Caco-2 (cell line): ENCODE data around the gene TTC21B. TPM values are rescaled to one million over a fixed set of nuclear protein-coding genes. Genes with fewer than 3 reads are reported as not detected.

Experiments
- BruUV-seq: library from RNA; stranded (reverse); fragments of 400-500 nt; replicated peaks from 2 replicates; lab custom pipeline; 2021; lab: Mats Ljungman, UMichigan
- CTCF ChIA-PET: fragments of 300-600 bp; sonication (Branson Sonifier 250); formaldehyde crosslinking; loops from one replicate; lab custom pipeline; 2022; ENCODE audit warnings: antibody characterized with exemption; lab: Charles Lee
- POLR2A ChIA-PET: fragments of 300-600 bp; sonication (Branson Sonifier 250); formaldehyde crosslinking; loops from one replicate; lab custom pipeline; 2022; ENCODE audit warnings: antibody characterized with exemption; lab: Charles Lee
- DNase-seq, 2 experiments: peaks; one replicate each; pipeline versions ENCODE4 v3.0.0 to v3.0.0-alpha.2; 2020 to 2022
- H3K27me3 ChIP-seq: replicated peaks from 2 replicates; pipeline ENCODE4 v1.6.0; 2011; ENCODE audit warnings: low read length; ENCODE audit not compliant: control insufficient read depth, insufficient read depth
- H3K36me3 ChIP-seq: 2 replicates; pipeline ENCODE4 v1.5.1; 2011; ENCODE audit warnings: low read length; ENCODE audit not compliant: control insufficient read depth, insufficient read depth
- H3K4me1 ChIP-seq: fragments of 250-450 bp; sonication (Bioruptor Pico); 2 replicates; pipeline ENCODE4 v1.5.1; 2020; ENCODE audit warnings: mild to moderate bottlenecking
- H3K4me3 ChIP-seq: 2 replicates; pipeline ENCODE4 v1.5.1; 2011; ENCODE audit warnings: low read depth, mild to moderate bottlenecking, control low read depth, low read length
- H3K9me3 ChIP-seq: fragments of 250-450 bp; sonication (Bioruptor Pico); 2 replicates; pipeline ENCODE4 v1.5.1; 2020; ENCODE audit warnings: mild to moderate bottlenecking, moderate library complexity
- H3K27ac Mint-ChIP-seq: one replicate; pipeline ENCODE4 v1.8.0; 2022; ENCODE audit warnings: mixed read lengths; ENCODE audit not compliant: unreplicated experiment
- H3K27me3 Mint-ChIP-seq: one replicate; pipeline ENCODE4 v1.8.0; 2022; ENCODE audit warnings: mixed read lengths; ENCODE audit not compliant: insufficient read depth, unreplicated experiment
- H3K36me3 Mint-ChIP-seq: one replicate; pipeline ENCODE4 v1.8.0; 2022; ENCODE audit warnings: mild to moderate bottlenecking, mixed read lengths; ENCODE audit not compliant: insufficient read depth, unreplicated experiment
- H3K4me1 Mint-ChIP-seq: one replicate; pipeline ENCODE4 v1.8.0; 2022; ENCODE audit warnings: low read depth, mixed read lengths; ENCODE audit not compliant: unreplicated experiment
- H3K4me3 Mint-ChIP-seq: one replicate; pipeline ENCODE4 v1.8.0; 2022; ENCODE audit warnings: mild to moderate bottlenecking, moderate library complexity, mixed read lengths; ENCODE audit not compliant: unreplicated experiment
- H3K9me3 Mint-ChIP-seq: one replicate; pipeline ENCODE4 v1.8.0; 2022; ENCODE audit warnings: mixed read lengths; ENCODE audit not compliant: unreplicated experiment
- intact Hi-C: fragments of 100-400 bp; cut with micrococcal nuclease; formaldehyde crosslinking; loops from one replicate; pipeline ENCODE4 v1.10.0; 2022; ENCODE audit not compliant: unreplicated experiment
- total RNA-seq: library from RNA; stranded (reverse); gene quantifications from 2 replicates; pipeline ENCODE4 v1.2.3, GENCODE V29; 2022
- TF ChIP-seq, protein P1 (sequence below), 2 experiments: fragments of 200-600 bp in 1 of 2; IDR thresholded peaks; 1 replicate in 1 of 2; 2 replicates in 1 of 2; pipeline versions ENCODE4 v1.5.1 to v1.8.0; 2011 to 2022; ENCODE audit warnings: antibody characterized with exemption in 1 of 2, control low read depth in 1 of 2, inconsistent platforms in 1 of 2, low read depth in 1 of 2, low read length in 1 of 2, mild to moderate bottlenecking in 1 of 2, moderate library complexity in 1 of 2; ENCODE audit not compliant: insufficient read depth in 1 of 2, severe bottlenecking in 1 of 2, unreplicated experiment in 1 of 2

TTC21B gene
- total RNA-seq, 1 experiment from 2014 or later, result 14.2 TPM

DNA sequence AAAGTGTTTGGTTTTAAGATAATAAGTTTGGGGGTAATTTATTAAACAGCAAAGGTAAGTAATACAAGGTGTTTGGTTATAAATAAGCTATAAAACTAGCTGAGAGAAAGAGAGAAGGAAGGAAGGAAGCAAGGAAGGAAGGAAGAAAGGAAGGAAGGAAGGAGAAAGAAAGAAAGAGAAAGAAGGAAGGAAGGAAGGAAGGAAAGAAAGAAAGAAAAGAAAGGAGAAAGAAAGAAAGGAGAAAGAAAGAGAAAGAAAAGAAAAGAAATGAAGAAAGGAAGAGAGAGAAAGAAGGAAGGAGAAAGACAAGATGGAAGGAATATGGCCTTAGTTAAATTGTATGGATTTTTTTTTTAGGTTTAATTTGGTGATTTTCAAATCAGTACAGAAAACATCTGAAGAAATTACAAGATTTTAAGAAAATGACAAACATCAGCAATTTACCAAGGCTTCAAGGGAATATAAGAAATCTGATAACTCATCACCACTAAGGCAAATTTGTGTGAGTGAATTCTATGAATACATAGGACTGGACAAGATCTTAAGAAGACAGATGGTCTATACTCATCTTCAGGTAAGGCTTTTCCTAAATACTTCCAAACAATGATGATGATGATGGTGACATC lies 113.1 kb downstream of the TTC21B start:
- no peaks in the 10 kb centered on the region for H3K4me1 Mint-ChIP-seq
- TF ChIP-seq, protein P1, sequence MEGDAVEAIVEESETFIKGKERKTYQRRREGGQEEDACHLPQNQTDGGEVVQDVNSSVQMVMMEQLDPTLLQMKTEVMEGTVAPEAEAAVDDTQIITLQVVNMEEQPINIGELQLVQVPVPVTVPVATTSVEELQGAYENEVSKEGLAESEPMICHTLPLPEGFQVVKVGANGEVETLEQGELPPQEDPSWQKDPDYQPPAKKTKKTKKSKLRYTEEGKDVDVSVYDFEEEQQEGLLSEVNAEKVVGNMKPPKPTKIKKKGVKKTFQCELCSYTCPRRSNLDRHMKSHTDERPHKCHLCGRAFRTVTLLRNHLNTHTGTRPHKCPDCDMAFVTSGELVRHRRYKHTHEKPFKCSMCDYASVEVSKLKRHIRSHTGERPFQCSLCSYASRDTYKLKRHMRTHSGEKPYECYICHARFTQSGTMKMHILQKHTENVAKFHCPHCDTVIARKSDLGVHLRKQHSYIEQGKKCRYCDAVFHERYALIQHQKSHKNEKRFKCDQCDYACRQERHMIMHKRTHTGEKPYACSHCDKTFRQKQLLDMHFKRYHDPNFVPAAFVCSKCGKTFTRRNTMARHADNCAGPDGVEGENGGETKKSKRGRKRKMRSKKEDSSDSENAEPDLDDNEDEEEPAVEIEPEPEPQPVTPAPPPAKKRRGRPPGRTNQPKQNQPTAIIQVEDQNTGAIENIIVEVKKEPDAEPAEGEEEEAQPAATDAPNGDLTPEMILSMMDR (IDR thresholded peaks at IDR 0.05; ENCODE audit: insufficient read depth in 1 of 2, low read depth in 1 of 2, low read length in 1 of 2, severe bottlenecking in 1 of 2, unreplicated experiment in 1 of 2), result no peak
- H3K9me3 ChIP-seq, result no peaks in the 10 kb centered on the region
- no peaks in the 10 kb centered on the region for H3K4me1 ChIP-seq
- H3K27me3 ChIP-seq, result no peaks in the 10 kb centered on the region
- H3K4me3 Mint-ChIP-seq, result no peak overlapping the region
- no TSS peak for BruUV-seq
- H3K36me3 Mint-ChIP-seq, result no peaks in the 10 kb centered on the region
- intact Hi-C loops, result no loop called here
- no peaks in the 10 kb centered on the region for H3K9me3 Mint-ChIP-seq
- POLR2A ChIA-PET, result no interaction called here
- H3K4me3 ChIP-seq, result no peak overlapping the region
- DNase-seq, result no peak
- CTCF ChIA-PET, result no interaction called here
- peaks cover 3% of the 10 kb centered on the region for H3K27me3 Mint-ChIP-seq
- no peak overlapping the region for H3K27ac Mint-ChIP-seq
- H3K36me3 ChIP-seq, result no peaks in the 10 kb centered on the region

DNA sequence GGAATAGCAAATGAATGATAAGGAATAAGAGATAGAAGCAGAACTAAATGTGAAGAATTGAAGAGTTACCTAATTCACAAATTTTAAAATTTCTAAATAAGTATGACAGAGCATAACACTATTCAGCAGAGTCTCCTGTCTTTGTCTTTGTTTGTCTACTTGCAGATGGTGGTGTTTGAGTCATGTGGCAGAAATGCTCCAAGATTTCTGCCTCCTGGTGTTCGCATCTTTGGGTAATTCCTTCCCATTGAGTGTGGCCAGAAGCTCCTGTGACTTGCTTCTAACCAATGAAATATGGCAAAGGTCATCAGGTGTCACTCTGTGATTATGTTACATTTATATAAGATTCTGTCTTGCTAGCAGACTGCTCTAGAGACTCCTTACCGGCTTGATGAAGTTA lies 114.0 kb downstream of the TTC21B start:
- no peak overlapping the region for H3K4me3 Mint-ChIP-seq
- no peaks in the 10 kb centered on the region for H3K27me3 ChIP-seq
- no peak overlapping the region for H3K4me3 ChIP-seq
- H3K36me3 ChIP-seq, result no peaks in the 10 kb centered on the region
- TF ChIP-seq, protein P1 (IDR thresholded peaks at IDR 0.05; ENCODE audit: insufficient read depth in 1 of 2, low read depth in 1 of 2, low read length in 1 of 2, severe bottlenecking in 1 of 2, unreplicated experiment in 1 of 2), result no peak
- H3K4me1 Mint-ChIP-seq, result no peaks in the 10 kb centered on the region
- no peak for DNase-seq
- intact Hi-C loops, result no loop called here
- ChIA-PET CTCF (no interaction called here), POLR2A (no interaction called here)
- H3K27me3 Mint-ChIP-seq, result peaks cover 3% of the 10 kb centered on the region
- no peaks in the 10 kb centered on the region for H3K36me3 Mint-ChIP-seq
- no peak overlapping the region for H3K27ac Mint-ChIP-seq
- no TSS peak for BruUV-seq
- no peaks in the 10 kb centered on the region for H3K9me3 ChIP-seq
- H3K9me3 Mint-ChIP-seq, result no peaks in the 10 kb centered on the region
- H3K4me1 ChIP-seq, result no peaks in the 10 kb centered on the region

DNA sequence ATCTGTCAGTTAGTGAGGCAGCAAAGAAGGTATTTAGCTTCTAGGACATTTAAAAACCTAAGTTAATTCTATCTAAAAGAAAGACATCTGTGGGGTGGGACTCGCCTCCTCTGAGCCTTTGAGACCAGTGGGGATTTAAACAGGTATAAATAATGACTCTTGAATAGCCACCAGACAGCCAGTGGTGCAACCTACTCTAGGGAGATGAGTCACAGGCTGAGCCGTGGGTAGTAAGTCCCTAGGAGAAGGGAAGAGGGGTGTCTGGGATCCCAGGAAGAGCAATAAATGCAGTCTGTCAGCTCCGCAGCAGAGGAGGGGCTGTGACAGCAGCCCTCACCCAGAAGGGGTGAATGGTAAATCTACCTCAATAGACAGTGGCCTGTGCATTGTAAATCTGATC lies 116.5 kb downstream of the TTC21B start:
- Histone ChIP-seq H3K27me3 (no peaks in the 10 kb centered on the region), H3K4me1 (no peaks in the 10 kb centered on the region), H3K4me3 (no peak overlapping the region), H3K36me3 (no peaks in the 10 kb centered on the region), H3K9me3 (no peaks in the 10 kb centered on the region)
- Mint-ChIP-seq H3K36me3 (no peaks in the 10 kb centered on the region), H3K27me3 (peaks cover 3% of the 10 kb centered on the region), H3K27ac (no peak overlapping the region), H3K4me3 (no peak overlapping the region), H3K9me3 (no peaks in the 10 kb centered on the region), H3K4me1 (no peaks in the 10 kb centered on the region)
- CTCF ChIA-PET, result no interaction called here
- no TSS peak for BruUV-seq
- intact Hi-C loops, result no loop called here
- POLR2A ChIA-PET, result no interaction called here
- TF ChIP-seq, protein P1 (IDR thresholded peaks at IDR 0.05; ENCODE audit: insufficient read depth in 1 of 2, low read depth in 1 of 2, low read length in 1 of 2, severe bottlenecking in 1 of 2, unreplicated experiment in 1 of 2), result no peak
- DNase-seq, result no peak
